GM23338 (cell line): ENCODE results near the gene SNRPA.

Experiments used
- CREB1 ChIP-seq: fragments of 250-450 bp; sonication (Bioruptor Pico); IDR thresholded peaks from 2 replicates; pipeline ENCODE4 v1.5.0; 2020; ENCODE audit warnings: low read depth, mild to moderate bottlenecking, moderate library complexity
- EZH2 ChIP-seq: fragments of 200-600 bp; sonication (generic); IDR thresholded peaks from one replicate; pipeline ENCODE4 v1.8.0; 2017; ENCODE audit warnings: antibody characterized with exemption, mild to moderate bottlenecking, low read depth; ENCODE audit not compliant: unreplicated experiment
- EZH2phosphoT487 ChIP-seq: fragments of 200-600 bp; sonication (generic); IDR thresholded peaks from one replicate; pipeline ENCODE4 v1.8.1; 2018; ENCODE audit warnings: antibody characterized with exemption; ENCODE audit not compliant: unreplicated experiment
- JUNB ChIP-seq: IDR thresholded peaks from one replicate; pipeline ENCODE4 v1.6.1; 2016; ENCODE audit warnings: antibody characterized with exemption; ENCODE audit not compliant: unreplicated experiment
- NANOG ChIP-seq: IDR thresholded peaks from 2 replicates; pipeline ENCODE4 v1.6.1; 2016; ENCODE audit warnings: antibody characterized with exemption, borderline replicate concordance
- POLR2AphosphoS5 ChIP-seq: IDR thresholded peaks from 2 replicates; pipeline ENCODE4 v1.6.1; 2016; ENCODE audit warnings: antibody characterized with exemption, low read depth
- STAT1 ChIP-seq: IDR thresholded peaks from one replicate; pipeline ENCODE4 v1.6.1; 2016; ENCODE audit warnings: antibody characterized with exemption; ENCODE audit not compliant: unreplicated experiment
- ZNF114 ChIP-seq: fragments of 250-450 bp; sonication (Bioruptor Pico); IDR thresholded peaks from 2 replicates; pipeline ENCODE4 v1.5.0; 2020; ENCODE audit warnings: mild to moderate bottlenecking, moderate library complexity
- ZNF331 ChIP-seq: fragments of 250-450 bp; sonication (Bioruptor Pico); IDR thresholded peaks from 2 replicates; pipeline ENCODE4 v1.5.0; 2020; ENCODE audit warnings: low read depth, mild to moderate bottlenecking, moderate library complexity
- TF ChIP-seq, protein P1 (sequence below): IDR thresholded peaks from one replicate; pipeline ENCODE4 v1.6.1; 2018; ENCODE audit warnings: antibody characterized with exemption; ENCODE audit not compliant: unreplicated experiment
- TF ChIP-seq, protein P2 (sequence below), 2 experiments: fragments of 200-600 bp in 1 of 2; sonication (generic) in 1 of 2; conservative IDR thresholded peaks; 2 replicates each; pipeline versions ENCODE4 v1.5.1 to v1.6.1; 2016 to 2017; ENCODE audit warnings: antibody characterized with exemption in 2 of 2, low read depth in 2 of 2, mild to moderate bottlenecking in 2 of 2, moderate library complexity in 1 of 2
- TF ChIP-seq, protein P3 (sequence below): IDR thresholded peaks from 2 replicates; pipeline ENCODE4 v1.6.1; 2016; ENCODE audit warnings: antibody characterized with exemption

DNA sequence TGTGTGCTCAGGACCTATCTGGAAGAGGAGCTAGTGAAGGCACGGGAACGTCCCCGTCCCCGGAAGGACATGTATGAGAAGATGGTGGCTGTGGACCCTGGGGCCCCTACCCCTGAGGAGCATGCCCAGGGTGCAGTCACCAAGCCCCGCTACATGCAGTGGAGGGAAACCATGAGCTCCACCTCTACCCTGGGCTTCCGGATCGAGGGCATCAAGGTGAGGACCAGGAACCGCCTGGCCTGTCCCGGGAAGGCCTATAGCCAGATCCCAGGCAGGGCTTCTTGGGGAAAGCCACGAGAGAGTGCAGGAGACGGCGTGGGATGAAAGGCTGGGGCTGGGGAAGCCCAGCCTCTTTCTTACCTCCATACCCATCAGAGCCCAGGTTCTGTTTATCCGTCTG is 17.9 kb upstream of the SNRPA start:
- TF ChIP-seq, protein P1, sequence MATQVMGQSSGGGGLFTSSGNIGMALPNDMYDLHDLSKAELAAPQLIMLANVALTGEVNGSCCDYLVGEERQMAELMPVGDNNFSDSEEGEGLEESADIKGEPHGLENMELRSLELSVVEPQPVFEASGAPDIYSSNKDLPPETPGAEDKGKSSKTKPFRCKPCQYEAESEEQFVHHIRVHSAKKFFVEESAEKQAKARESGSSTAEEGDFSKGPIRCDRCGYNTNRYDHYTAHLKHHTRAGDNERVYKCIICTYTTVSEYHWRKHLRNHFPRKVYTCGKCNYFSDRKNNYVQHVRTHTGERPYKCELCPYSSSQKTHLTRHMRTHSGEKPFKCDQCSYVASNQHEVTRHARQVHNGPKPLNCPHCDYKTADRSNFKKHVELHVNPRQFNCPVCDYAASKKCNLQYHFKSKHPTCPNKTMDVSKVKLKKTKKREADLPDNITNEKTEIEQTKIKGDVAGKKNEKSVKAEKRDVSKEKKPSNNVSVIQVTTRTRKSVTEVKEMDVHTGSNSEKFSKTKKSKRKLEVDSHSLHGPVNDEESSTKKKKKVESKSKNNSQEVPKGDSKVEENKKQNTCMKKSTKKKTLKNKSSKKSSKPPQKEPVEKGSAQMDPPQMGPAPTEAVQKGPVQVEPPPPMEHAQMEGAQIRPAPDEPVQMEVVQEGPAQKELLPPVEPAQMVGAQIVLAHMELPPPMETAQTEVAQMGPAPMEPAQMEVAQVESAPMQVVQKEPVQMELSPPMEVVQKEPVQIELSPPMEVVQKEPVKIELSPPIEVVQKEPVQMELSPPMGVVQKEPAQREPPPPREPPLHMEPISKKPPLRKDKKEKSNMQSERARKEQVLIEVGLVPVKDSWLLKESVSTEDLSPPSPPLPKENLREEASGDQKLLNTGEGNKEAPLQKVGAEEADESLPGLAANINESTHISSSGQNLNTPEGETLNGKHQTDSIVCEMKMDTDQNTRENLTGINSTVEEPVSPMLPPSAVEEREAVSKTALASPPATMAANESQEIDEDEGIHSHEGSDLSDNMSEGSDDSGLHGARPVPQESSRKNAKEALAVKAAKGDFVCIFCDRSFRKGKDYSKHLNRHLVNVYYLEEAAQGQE = no peak
- no peak for TF ChIP-seq POLR2AphosphoS5
- TF ChIP-seq, protein P2, sequence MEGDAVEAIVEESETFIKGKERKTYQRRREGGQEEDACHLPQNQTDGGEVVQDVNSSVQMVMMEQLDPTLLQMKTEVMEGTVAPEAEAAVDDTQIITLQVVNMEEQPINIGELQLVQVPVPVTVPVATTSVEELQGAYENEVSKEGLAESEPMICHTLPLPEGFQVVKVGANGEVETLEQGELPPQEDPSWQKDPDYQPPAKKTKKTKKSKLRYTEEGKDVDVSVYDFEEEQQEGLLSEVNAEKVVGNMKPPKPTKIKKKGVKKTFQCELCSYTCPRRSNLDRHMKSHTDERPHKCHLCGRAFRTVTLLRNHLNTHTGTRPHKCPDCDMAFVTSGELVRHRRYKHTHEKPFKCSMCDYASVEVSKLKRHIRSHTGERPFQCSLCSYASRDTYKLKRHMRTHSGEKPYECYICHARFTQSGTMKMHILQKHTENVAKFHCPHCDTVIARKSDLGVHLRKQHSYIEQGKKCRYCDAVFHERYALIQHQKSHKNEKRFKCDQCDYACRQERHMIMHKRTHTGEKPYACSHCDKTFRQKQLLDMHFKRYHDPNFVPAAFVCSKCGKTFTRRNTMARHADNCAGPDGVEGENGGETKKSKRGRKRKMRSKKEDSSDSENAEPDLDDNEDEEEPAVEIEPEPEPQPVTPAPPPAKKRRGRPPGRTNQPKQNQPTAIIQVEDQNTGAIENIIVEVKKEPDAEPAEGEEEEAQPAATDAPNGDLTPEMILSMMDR (conservative IDR thresholded peaks at IDR 0.05; ENCODE audit: low read depth in 2 of 2) = no peak
- TF ChIP-seq NANOG = no peak
- no peak for TF ChIP-seq STAT1
- TF ChIP-seq EZH2phosphoT487 = no peak
- no peak for TF ChIP-seq EZH2
- TF ChIP-seq, protein P3, sequence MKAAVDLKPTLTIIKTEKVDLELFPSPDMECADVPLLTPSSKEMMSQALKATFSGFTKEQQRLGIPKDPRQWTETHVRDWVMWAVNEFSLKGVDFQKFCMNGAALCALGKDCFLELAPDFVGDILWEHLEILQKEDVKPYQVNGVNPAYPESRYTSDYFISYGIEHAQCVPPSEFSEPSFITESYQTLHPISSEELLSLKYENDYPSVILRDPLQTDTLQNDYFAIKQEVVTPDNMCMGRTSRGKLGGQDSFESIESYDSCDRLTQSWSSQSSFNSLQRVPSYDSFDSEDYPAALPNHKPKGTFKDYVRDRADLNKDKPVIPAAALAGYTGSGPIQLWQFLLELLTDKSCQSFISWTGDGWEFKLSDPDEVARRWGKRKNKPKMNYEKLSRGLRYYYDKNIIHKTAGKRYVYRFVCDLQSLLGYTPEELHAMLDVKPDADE = no peak
- TF ChIP-seq JUNB = no peak
- TF ChIP-seq ZNF331 (CRISPR knock-in tag) = no peak
- no peak for TF ChIP-seq ZNF114
- no peak for TF ChIP-seq CREB1 (CRISPR knock-in tag)
